ENCODE data around the gene CXXC4. TPM values are rescaled to one million over a fixed set of nuclear protein-coding genes. Genes with fewer than 3 reads are reported as not detected.

Gene CXXC4
- total RNA-seq, 2 donors from 2014 or later = not detected

DNA sequence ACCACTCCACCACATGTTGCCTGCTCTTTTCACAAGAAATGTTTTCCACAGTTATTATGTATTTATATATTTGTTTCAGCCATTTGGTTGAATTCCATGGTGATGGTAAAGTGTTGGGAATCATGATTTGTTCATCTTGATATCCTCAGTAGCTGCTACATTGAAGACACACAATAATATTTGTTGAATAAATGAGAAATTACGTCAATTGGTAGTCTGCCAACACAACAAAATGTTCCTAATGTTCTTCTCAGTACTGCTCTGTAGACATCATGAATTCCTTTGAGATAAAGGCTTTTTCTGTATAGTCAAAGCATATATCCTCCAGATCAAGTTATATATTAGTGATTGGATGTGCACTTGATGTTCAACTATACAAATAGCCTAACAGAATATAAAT lies 29.5 kb downstream of the CXXC4 start:
- ATAC-seq (replicated peaks) = no peak
- Mint-ChIP-seq H3K36me3 (ENCODE audit: low read depth) (no peaks in the 10 kb centered on the region), H3K27me3 (peaks cover 3% of the 10 kb centered on the region), H3K27ac (no peak overlapping the region), H3K9me3 (no peaks in the 10 kb centered on the region), H3K4me1 (no peaks in the 10 kb centered on the region), H3K4me3 (no peak overlapping the region)

DNA sequence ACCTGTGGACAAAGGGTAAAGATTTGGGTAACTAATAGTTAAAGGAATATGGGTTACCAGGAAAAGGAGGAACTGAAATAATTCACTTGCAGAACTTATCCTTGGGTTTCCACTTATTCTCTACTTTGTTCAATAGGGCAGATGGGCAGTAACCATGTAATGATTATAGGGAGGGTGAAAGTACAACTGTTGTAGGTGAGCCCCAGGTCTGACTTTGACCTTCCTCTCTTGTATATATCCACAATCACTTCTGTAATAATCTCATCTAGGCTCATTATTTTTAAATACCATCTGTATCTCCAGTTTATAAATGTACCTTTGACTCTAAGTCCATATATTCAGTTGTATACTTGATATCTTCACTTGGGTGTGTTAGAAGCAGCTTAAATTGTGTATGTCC lies 32.1 kb downstream of the CXXC4 start:
- Mint-ChIP-seq H3K4me3 (no peak overlapping the region), H3K36me3 (ENCODE audit: low read depth) (no peaks in the 10 kb centered on the region), H3K27me3 (peaks cover 9% of the 10 kb centered on the region), H3K4me1 (no peaks in the 10 kb centered on the region), H3K9me3 (no peaks in the 10 kb centered on the region), H3K27ac (no peak overlapping the region)
- no peak for ATAC-seq (replicated peaks)

DNA sequence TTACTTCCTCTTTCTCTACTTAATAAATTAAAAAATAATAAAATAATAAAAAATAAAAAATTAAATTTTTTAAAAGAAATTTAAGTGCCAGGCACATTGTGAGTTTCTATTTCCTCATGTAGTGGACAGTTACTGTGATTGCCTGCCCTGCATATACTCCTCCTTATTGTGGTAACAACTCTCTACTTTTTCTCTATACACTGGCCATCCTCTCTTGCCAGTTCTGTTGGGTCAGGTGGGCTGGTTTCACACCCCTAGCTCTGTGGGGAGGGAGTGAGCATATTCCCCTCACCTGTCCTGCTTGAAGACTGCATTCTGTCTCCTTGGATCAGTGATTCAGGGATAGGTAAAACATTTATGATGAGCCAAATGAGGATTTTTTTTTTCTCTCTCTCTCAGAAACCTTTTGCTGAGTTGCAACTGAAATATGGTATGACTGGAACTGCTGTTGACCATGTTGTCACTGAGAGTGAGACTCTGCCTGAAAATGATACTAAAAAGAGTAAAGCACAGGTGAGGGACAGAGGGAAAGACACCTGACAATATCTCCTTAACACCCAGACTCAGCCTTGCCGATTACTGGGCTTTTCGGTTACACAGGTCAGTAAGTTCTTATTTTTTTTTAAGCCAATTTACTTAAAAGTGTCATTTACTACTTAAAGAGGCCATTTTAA lies 37.2 kb downstream of the CXXC4 start:
- Mint-ChIP-seq H3K27ac (no peak overlapping the region), H3K27me3 (peaks cover 6% of the 10 kb centered on the region), H3K36me3 (ENCODE audit: low read depth) (no peaks in the 10 kb centered on the region), H3K4me3 (no peak overlapping the region), H3K9me3 (no peaks in the 10 kb centered on the region), H3K4me1 (no peaks in the 10 kb centered on the region)
- no peak for ATAC-seq (replicated peaks)

DNA sequence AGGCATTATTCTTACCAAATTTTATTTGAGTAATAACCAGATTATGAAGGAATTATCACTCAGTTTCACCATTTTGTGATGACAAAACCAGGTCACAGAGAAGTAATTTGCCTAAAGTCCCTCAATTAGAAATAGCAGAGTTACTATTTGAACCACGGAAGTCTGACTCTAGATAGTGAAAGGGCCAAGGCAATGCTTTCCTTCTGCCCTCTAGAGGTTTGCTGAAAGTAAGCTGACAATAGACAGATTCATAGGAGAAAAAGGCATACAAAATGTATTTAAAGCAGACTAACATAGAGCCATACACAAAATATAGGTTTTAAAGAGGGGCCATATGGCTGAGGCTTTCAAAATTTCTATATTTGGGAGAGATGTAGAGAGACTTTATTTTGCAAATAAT lies 43.1 kb downstream of the CXXC4 start:
- no peak overlapping the region for H3K27ac Mint-ChIP-seq
- H3K36me3 Mint-ChIP-seq (ENCODE audit: low read depth) = no peaks in the 10 kb centered on the region
- no peaks in the 10 kb centered on the region for H3K27me3 Mint-ChIP-seq
- no peak for ATAC-seq (replicated peaks)
- no peaks in the 10 kb centered on the region for H3K9me3 Mint-ChIP-seq
- H3K4me3 Mint-ChIP-seq = no peak overlapping the region
- no peaks in the 10 kb centered on the region for H3K4me1 Mint-ChIP-seq

DNA sequence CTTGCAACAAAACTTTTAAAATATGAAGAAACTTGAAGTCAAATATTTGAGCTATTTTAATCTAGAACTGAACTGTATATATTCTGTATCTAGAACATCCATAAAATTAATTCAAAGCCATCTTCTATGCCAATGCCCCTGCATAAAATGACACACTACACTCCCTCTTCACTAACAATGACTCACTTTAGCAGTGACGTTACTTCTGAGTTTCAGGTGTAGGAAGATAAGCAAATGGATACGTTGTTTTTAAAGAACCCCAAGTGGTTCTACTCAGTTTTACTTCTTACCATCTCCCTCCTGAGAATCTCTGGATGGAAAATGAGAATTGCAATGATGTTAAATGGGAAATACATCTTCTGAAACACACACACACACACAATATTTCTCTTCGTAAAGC lies 45.2 kb downstream of the CXXC4 start:
- peak; percentile 80 for ATAC-seq (replicated peaks)
- no peaks in the 10 kb centered on the region for H3K27me3 Mint-ChIP-seq
- no peak overlapping the region for H3K4me3 Mint-ChIP-seq
- H3K27ac Mint-ChIP-seq = no peak overlapping the region
- no peaks in the 10 kb centered on the region for H3K4me1 Mint-ChIP-seq
- no peaks in the 10 kb centered on the region for H3K9me3 Mint-ChIP-seq
- H3K36me3 Mint-ChIP-seq (ENCODE audit: low read depth) = no peaks in the 10 kb centered on the region

DNA sequence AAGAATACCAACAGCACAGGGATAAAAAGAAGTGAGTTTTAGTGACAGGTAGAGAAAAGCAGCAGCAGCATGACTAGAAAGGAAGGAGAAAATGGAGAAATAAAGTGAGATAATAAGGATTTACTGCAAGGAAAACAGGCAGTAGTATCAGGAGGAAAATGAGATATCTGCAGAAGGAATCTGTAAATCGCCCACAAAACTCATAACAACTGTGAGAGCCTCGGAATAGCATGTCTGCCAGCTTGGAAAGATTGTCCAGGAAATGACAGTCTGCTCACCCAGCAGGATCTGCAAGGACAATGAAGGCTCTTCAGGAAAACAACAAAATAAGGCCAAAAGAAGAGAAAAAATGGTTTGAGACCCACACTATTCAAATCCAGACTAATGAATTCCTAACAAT lies 47.4 kb downstream of the CXXC4 start:
- no peak overlapping the region for H3K4me3 Mint-ChIP-seq
- no peaks in the 10 kb centered on the region for H3K36me3 Mint-ChIP-seq (ENCODE audit: low read depth)
- no peak for ATAC-seq (replicated peaks)
- no peaks in the 10 kb centered on the region for H3K4me1 Mint-ChIP-seq
- no peaks in the 10 kb centered on the region for H3K9me3 Mint-ChIP-seq
- no peak overlapping the region for H3K27ac Mint-ChIP-seq
- H3K27me3 Mint-ChIP-seq = peaks cover 5% of the 10 kb centered on the region

DNA sequence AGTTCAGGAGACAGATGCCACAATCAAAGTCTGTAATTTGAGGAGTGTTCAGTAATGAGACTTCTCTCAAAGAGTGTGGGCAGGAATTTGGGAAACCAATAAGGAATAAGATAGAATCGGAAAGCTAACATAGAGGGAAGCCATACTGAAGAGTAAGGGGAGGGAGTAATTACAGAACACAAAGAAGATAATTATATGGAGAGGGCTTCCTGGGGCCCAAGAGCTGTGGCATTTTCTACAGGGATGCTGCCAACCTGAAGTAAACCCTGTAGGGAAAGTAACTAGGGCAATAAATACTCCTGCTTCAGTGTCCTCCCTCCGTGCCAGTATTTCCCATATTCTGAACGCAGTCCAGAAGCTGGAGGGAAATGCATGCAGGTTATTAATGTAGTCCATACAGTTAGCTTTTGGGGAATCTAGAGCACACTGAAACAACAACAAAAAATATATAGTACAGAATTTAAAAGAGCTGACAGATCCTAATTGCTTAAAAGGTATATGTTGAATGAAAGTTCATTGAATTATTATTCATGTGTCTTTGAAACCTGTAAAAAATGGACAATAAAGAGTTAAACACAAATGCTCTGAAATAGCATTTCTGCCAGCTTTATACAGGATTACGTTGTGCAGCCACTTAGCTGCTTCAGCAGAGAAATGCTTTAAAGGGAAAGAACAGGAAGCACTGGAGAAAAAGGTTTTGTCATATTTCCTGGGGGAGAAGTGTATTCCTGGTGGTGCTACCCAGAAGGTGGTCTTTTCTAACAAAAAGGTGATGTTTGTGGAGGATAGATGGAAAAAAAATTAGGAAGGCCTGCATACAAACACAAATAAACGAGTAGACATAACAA lies 48.0 kb downstream of the CXXC4 start:
- peaks cover 5% of the 10 kb centered on the region for H3K27me3 Mint-ChIP-seq
- no peaks in the 10 kb centered on the region for H3K36me3 Mint-ChIP-seq (ENCODE audit: low read depth)
- no peak overlapping the region for H3K4me3 Mint-ChIP-seq
- ATAC-seq (replicated peaks) = no peak
- H3K9me3 Mint-ChIP-seq = no peaks in the 10 kb centered on the region
- no peaks in the 10 kb centered on the region for H3K4me1 Mint-ChIP-seq
- no peak overlapping the region for H3K27ac Mint-ChIP-seq

DNA sequence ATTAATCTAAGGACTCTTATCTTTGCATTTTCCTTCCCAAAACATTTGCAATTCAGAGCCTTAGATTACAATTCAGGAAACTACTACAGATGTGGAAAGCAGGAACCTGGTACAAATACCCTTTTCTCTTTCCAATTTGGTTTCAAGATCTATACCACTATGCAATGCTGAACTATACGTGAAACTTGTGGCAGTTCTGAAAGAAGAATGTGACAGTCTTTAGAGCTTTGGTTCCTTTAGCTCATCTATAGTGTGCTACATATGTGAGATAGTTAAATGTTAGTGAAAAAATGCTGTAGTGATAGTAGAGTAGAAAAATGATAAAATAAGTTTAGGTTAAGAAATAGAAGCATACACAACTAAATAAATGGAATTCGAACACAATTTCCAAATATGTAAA lies 50.0 kb downstream of the CXXC4 start:
- Mint-ChIP-seq H3K36me3 (ENCODE audit: low read depth) (no peaks in the 10 kb centered on the region), H3K9me3 (no peaks in the 10 kb centered on the region), H3K4me1 (no peaks in the 10 kb centered on the region), H3K27me3 (peaks cover 5% of the 10 kb centered on the region), H3K4me3 (no peak overlapping the region), H3K27ac (no peak overlapping the region)
- no peak for ATAC-seq (replicated peaks)

DNA sequence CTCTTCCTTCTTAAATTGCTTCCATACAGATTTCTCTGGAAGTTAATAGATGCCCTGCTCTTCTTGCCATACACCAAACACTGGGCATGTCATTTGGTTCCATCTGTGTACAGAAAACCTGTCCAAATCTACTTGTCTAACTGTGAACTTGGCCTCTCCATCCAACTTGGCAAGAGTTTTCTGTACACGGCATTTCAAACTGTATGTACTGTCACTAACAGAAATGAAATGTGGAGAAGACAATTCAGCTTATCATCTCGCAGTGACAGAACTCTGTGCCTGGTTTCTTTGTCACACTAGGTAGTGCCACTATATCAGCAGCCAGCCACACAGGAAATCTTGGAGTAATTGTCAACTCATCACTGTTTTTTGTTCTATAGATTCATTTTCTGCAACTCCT lies 58.2 kb downstream of the CXXC4 start:
- no peak overlapping the region for H3K4me3 Mint-ChIP-seq
- H3K27me3 Mint-ChIP-seq = no peaks in the 10 kb centered on the region
- no peaks in the 10 kb centered on the region for H3K36me3 Mint-ChIP-seq (ENCODE audit: low read depth)
- ATAC-seq (replicated peaks) = no peak
- H3K9me3 Mint-ChIP-seq = no peaks in the 10 kb centered on the region
- no peaks in the 10 kb centered on the region for H3K4me1 Mint-ChIP-seq
- H3K27ac Mint-ChIP-seq = no peak overlapping the region

DNA sequence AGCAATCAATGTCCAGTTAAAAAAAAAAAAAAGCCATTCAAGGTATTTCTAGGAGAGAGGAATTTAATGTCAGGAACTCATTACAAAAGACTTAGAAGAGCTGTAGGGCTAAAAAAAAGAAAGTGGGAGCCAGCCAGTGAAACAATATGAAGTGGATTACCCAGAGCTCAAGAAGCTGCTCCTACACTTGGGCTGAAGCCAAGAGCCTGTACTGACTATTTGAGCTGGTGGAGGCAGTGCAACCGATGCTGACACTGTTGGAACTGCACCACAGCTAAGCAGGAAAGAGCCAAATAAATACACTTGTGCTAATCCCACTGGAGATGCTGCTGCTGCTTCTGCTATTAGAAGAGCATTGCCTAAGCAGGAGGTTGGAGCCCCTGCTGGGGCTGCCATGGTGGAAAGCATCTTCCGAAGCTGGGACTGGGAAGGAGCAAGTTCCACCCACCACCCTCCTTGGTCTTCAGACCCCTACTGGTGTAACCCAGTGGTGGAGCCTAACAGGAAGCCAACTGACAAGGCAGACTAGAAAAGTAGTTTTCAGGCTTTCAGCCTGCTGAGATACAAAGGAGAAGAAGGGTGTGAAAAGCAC lies 65.4 kb downstream of the CXXC4 start:
- ATAC-seq (replicated peaks) = no peak
- H3K4me1 Mint-ChIP-seq = no peaks in the 10 kb centered on the region
- H3K27ac Mint-ChIP-seq = no peak overlapping the region

DNA sequence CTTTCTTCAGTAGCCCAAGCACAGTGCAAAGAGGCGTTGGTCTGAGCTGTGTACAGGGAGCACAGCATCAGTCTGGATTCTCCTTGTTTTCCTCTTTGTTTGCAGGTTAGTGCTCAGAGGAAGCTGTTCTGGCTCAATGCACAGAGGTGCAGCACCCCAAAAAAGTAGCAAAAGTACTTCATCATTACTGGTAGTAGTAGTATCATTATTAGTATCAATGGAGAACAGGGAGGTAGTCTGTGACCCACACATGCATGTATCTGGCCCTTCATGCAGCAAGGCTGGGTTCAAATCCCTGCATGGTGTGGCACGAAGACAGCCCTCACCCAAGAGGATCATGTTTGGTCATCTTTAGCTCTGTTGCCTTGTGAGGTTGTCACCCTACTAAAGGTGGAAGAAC lies 68.7 kb downstream of the CXXC4 start:
- ATAC-seq (replicated peaks) = no peak
- Mint-ChIP-seq H3K4me3 (no peak overlapping the region), H3K27me3 (peaks cover 8% of the 10 kb centered on the region)

More for the DNA sequence above, 65.4 kb downstream of the CXXC4 start:
- H3K36me3 Mint-ChIP-seq (ENCODE audit: low read depth) = no peaks in the 10 kb centered on the region
- no peak overlapping the region for H3K4me3 Mint-ChIP-seq
- H3K27me3 Mint-ChIP-seq = peaks cover 8% of the 10 kb centered on the region
- peaks cover 4% of the 10 kb centered on the region for H3K9me3 Mint-ChIP-seq

DNA sequence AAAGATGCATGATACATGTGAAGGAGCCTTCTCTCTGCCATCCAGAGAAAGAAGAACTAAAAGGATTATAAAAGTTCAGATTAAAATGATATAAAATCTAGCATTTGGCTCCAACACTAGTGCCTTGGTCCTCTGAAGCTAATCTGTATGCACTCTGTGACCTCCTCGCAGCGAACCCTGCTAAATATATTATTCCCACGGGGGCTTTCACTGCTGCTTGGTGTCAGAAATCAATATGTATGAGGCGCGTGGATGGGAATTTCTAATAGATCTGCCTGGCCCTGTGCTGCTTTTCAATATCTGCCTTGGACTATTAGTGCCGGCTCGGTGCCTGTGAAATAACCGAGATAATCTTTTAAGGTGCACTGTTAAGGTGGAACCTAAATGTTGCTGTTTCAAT lies 69.7 kb downstream of the CXXC4 start:
- no peak overlapping the region for H3K27ac Mint-ChIP-seq
- no peaks in the 10 kb centered on the region for H3K4me1 Mint-ChIP-seq

More for the DNA sequence above, 68.7 kb downstream of the CXXC4 start:
- Mint-ChIP-seq H3K9me3 (peaks cover 4% of the 10 kb centered on the region), H3K27ac (no peak overlapping the region), H3K4me1 (no peaks in the 10 kb centered on the region), H3K36me3 (ENCODE audit: low read depth) (no peaks in the 10 kb centered on the region)

DNA sequence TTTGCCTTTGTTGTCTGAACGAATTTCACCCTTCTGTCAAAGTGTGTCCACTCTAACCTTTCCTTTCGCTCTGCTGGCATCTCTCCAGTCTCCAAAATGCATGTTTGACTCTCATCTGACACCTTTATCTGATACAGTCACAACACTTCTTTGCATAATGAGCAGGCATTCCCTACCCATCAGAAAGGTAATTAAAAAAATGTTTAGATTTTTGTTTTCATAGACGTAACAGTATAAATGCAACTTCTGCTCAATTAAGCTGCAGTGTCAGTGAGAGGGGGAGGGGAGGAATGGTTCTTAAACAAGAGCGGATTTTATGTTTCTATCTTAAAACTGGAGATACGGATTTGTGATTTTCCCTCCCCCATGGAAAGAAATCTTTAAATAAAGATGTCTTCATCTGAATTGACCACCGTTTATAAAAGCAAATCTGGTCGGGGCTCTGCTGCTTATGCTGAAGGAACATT lies 70.2 kb downstream of the CXXC4 start:
- no peak overlapping the region for H3K4me3 Mint-ChIP-seq
- peaks cover 8% of the 10 kb centered on the region for H3K27me3 Mint-ChIP-seq
- ATAC-seq (replicated peaks) = no peak
- no peaks in the 10 kb centered on the region for H3K36me3 Mint-ChIP-seq (ENCODE audit: low read depth)
- H3K4me1 Mint-ChIP-seq = no peaks in the 10 kb centered on the region
- H3K27ac Mint-ChIP-seq = no peak overlapping the region
- H3K9me3 Mint-ChIP-seq = peaks cover 4% of the 10 kb centered on the region

More for the DNA sequence above, 69.7 kb downstream of the CXXC4 start:
- Mint-ChIP-seq H3K9me3 (peaks cover 4% of the 10 kb centered on the region), H3K36me3 (ENCODE audit: low read depth) (no peaks in the 10 kb centered on the region), H3K4me3 (no peak overlapping the region), H3K27me3 (peaks cover 8% of the 10 kb centered on the region)
- no peak for ATAC-seq (replicated peaks)

DNA sequence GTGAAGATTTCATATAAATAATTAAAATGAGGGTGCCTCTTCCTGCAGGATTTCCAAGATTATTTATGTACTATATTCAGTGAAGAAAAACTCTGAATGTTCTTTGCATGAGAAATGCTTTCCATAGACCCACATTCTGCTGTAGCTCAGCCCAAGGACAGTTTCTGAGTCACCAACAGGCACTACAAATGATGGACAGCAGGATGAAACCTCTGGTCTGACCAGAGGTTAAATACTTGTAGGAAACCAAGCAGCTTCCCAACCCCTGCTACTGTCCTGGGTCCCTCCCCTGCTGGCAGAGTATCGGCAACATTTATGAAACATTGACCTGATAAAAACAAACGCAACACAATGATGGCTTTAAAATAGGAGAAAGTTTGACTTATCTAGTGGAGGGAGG lies 73.1 kb downstream of the CXXC4 start:
- H3K9me3 Mint-ChIP-seq = no peaks in the 10 kb centered on the region
- no peak overlapping the region for H3K4me3 Mint-ChIP-seq
- no peak for ATAC-seq (replicated peaks)

DNA sequence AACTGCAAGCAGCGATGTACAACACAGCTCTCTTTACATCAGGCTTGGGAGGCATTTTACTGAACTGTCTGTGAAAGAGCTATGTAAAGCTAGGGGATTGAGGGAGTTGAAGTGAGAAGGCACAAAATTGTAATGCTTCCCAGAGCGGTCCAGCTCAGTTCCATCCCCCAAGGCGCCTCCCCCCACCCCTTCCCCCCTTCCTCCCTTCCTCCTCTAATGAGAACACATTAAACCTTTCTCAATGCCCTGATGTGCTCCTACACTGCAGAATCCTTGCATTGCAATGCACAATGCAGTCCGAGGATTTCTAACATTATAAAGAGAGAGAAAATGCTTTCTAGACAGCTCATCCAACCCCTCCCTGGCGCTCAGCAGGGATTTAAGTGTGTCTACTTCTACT lies 73.9 kb downstream of the CXXC4 start:
- H3K4me1 Mint-ChIP-seq = no peaks in the 10 kb centered on the region
- peaks cover 4% of the 10 kb centered on the region for H3K27me3 Mint-ChIP-seq
- no peaks in the 10 kb centered on the region for H3K36me3 Mint-ChIP-seq (ENCODE audit: low read depth)
- no peak overlapping the region for H3K4me3 Mint-ChIP-seq
- no peaks in the 10 kb centered on the region for H3K9me3 Mint-ChIP-seq
- ATAC-seq (replicated peaks) = no peak
- H3K27ac Mint-ChIP-seq = no peak overlapping the region

More for the DNA sequence above, 73.1 kb downstream of the CXXC4 start:
- Mint-ChIP-seq H3K27ac (no peak overlapping the region), H3K36me3 (ENCODE audit: low read depth) (no peaks in the 10 kb centered on the region), H3K4me1 (no peaks in the 10 kb centered on the region), H3K27me3 (peaks cover 8% of the 10 kb centered on the region)

Measured in activated T-helper 17 cell treated with anti-CD3 and anti-CD28 coated beads, Interleukin-2, amount 50 U/mL, for 72 hours (primary cell).